ENCODE measurements around the gene CHERP.

CHERP gene

GRCh38 chr19:16532440-16533234 is 9.6 kb downstream of the CHERP start:
- Mint-ChIP-seq H3K36me3 (peaks cover 10% of the 10 kb centered on the region), H3K27ac (no peak overlapping the region), H3K4me3 (no peak overlapping the region), H3K27me3 (no peaks in the 10 kb centered on the region), H3K4me1 (peaks cover 6% of the 10 kb centered on the region), H3K9me3 (no peaks in the 10 kb centered on the region)

DNA sequence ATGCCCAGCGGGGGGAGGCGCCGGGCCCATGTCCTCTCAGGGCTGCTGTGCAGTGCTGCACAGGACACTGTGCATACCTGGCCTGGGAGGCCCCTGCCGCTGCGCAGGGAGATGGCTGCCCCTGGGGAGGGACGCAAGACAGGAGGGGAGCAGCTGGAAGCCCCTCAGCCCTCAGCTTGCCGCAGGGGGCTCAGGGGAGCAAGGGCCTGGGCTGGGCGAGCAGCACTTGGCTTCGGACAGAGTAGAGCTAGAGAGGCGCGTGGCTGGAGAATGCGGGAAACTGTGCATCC is 10.9 kb downstream of the CHERP start:
- H3K27me3 Mint-ChIP-seq: no peaks in the 10 kb centered on the region
- no peaks in the 10 kb centered on the region for H3K4me1 Mint-ChIP-seq
- H3K9me3 Mint-ChIP-seq: no peaks in the 10 kb centered on the region
- H3K27ac Mint-ChIP-seq: no peak overlapping the region
- H3K36me3 Mint-ChIP-seq: peaks cover 8% of the 10 kb centered on the region
- no peak overlapping the region for H3K4me3 Mint-ChIP-seq

GRCh38 chr19:16530540-16531379 is 11.5 kb downstream of the CHERP start:
- no peak overlapping the region for H3K27ac Mint-ChIP-seq

GRCh38 chr19:16529466-16530144 is 12.6 kb downstream of the CHERP start:
- Mint-ChIP-seq H3K27ac (no peak overlapping the region), H3K27me3 (no peaks in the 10 kb centered on the region), H3K4me3 (no peak overlapping the region), H3K36me3 (peaks cover 8% of the 10 kb centered on the region), H3K4me1 (no peaks in the 10 kb centered on the region), H3K9me3 (no peaks in the 10 kb centered on the region)

More at GRCh38 chr19:16530540-16531379, 11.5 kb downstream of the CHERP start:
- no peak overlapping the region for H3K4me3 Mint-ChIP-seq
- peaks cover 8% of the 10 kb centered on the region for H3K36me3 Mint-ChIP-seq
- no peaks in the 10 kb centered on the region for H3K9me3 Mint-ChIP-seq
- no peaks in the 10 kb centered on the region for H3K27me3 Mint-ChIP-seq
- no peaks in the 10 kb centered on the region for H3K4me1 Mint-ChIP-seq

- Mint-ChIP-seq H3K9me3 (no peaks in the 10 kb centered on the region), H3K4me3 (no peak overlapping the region), H3K4me1 (no peaks in the 10 kb centered on the region), H3K36me3 (peaks cover 9% of the 10 kb centered on the region), H3K27ac (no peak overlapping the region), H3K27me3 (no peaks in the 10 kb centered on the region)
Measured at GRCh38 chr19:16527971-16528521, 14.2 kb downstream of the CHERP start.

- no peaks in the 10 kb centered on the region for H3K9me3 Mint-ChIP-seq
- no peak overlapping the region for H3K27ac Mint-ChIP-seq
- no peaks in the 10 kb centered on the region for H3K4me1 Mint-ChIP-seq
- peaks cover 9% of the 10 kb centered on the region for H3K36me3 Mint-ChIP-seq
- no peaks in the 10 kb centered on the region for H3K27me3 Mint-ChIP-seq
- H3K4me3 Mint-ChIP-seq: no peak overlapping the region
Measured at GRCh38 chr19:16527334-16527935, 14.8 kb downstream of the CHERP start.

DNA sequence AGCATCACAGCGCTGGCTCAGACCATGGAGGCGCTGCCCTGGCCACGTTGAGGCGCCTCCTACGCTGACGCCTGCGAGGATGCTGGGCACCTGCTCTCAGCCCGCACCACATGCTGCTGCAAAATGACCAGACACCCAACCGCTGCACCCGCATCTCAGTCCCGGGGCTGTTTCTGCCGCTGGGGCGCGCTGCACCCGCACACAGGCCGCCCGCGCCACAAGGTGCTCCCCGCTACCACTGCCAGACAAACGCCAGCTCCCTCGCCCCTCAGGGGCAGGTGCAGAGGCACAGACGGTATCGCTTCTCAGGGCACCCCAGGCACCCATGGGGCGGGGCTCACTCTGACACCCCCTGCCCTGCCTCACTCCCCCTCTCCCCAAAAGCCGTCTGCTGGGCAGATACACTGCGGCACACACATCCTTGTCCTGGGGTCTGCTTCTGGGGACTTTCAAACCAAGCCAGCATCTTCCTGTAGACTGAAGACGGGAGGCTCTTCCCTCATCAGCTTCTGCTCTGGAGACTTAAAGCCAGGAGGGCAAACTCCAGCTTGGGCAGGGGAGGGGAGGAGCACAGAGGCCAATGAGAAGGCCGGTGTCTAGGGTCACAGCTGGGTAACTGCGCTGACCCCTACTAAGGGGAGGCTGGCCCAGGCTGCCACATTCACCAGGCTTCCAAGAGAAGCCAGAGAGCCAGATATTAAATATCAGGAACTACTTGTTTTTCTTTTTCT is 16.3 kb downstream of the CHERP start:
- no peaks in the 10 kb centered on the region for H3K9me3 Mint-ChIP-seq
- no peaks in the 10 kb centered on the region for H3K4me1 Mint-ChIP-seq
- H3K27me3 Mint-ChIP-seq: no peaks in the 10 kb centered on the region
- no peak overlapping the region for H3K4me3 Mint-ChIP-seq
- H3K27ac Mint-ChIP-seq: peak overlapping the region; percentile 55
- peaks cover 9% of the 10 kb centered on the region for H3K36me3 Mint-ChIP-seq

- no peaks in the 10 kb centered on the region for H3K9me3 Mint-ChIP-seq
- H3K4me3 Mint-ChIP-seq: no peak overlapping the region
- H3K27ac Mint-ChIP-seq: no peak overlapping the region
- H3K27me3 Mint-ChIP-seq: no peaks in the 10 kb centered on the region
- H3K36me3 Mint-ChIP-seq: peaks cover 9% of the 10 kb centered on the region
- H3K4me1 Mint-ChIP-seq: no peaks in the 10 kb centered on the region
Measured at GRCh38 chr19:16524991-16525734, 17.1 kb downstream of the CHERP start.

- H3K27ac Mint-ChIP-seq: peak overlapping the region; percentile 46
- no peak overlapping the region for H3K4me3 Mint-ChIP-seq
- no peaks in the 10 kb centered on the region for H3K27me3 Mint-ChIP-seq
- peaks cover 12% of the 10 kb centered on the region for H3K36me3 Mint-ChIP-seq
- H3K4me1 Mint-ChIP-seq: no peaks in the 10 kb centered on the region
- H3K9me3 Mint-ChIP-seq: no peaks in the 10 kb centered on the region
Measured at GRCh38 chr19:16522559-16523377, 19.5 kb downstream of the CHERP start.

GRCh38 chr19:16521715-16522289 is 20.4 kb downstream of the CHERP start:
- Mint-ChIP-seq H3K4me3 (no peak overlapping the region), H3K27ac (no peak overlapping the region), H3K4me1 (no peaks in the 10 kb centered on the region), H3K36me3 (peaks cover 10% of the 10 kb centered on the region), H3K27me3 (no peaks in the 10 kb centered on the region), H3K9me3 (no peaks in the 10 kb centered on the region)

GRCh38 chr19:16520986-16521624 is 21.1 kb downstream of the CHERP start:
- H3K9me3 Mint-ChIP-seq: no peaks in the 10 kb centered on the region
- no peak overlapping the region for H3K4me3 Mint-ChIP-seq
- H3K36me3 Mint-ChIP-seq: peaks cover 10% of the 10 kb centered on the region
- H3K27me3 Mint-ChIP-seq: no peaks in the 10 kb centered on the region
- H3K4me1 Mint-ChIP-seq: no peaks in the 10 kb centered on the region
- no peak overlapping the region for H3K27ac Mint-ChIP-seq

DNA sequence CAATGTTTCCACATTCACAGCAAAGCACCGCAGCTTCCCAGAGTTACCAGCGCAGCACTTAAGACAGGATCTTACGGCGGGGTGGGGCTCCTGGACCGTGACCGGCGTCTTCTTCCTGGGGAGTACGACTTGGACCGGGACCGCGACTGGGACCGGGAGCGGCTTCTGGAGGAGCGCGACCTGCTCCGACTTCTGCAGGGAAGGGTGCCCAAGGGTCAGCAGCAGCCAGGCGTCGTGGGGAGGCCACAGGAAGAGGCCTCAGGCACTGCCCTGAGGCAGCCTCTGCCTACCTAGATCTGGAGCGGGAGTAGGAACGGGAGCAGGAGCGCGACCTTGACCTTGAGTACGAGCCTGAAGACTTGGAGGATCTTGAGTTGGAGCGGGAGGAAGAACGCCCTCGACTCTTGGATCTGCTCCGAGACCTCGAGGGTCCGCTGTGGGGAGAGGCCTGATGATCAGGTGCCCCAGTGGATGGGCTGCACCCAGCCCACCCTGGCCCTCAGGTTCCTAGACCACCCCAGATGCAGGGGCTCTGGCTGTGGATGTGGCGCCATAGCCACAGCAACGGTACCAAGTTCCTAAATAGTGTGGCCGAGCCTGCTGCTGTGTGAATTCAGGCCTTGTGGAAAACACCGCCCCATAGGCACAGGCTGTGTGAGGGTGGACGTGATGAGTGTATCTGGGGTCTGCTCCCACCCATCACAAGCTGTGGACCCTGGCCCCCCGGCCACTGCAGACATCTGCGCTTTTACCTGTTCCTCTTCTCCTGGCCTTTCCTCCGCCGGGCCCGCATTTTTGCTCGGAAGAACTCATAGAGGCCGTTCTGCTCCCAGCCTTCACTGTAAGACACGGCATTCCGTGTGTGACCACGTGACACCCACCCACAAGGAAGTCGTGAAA is 21.9 kb downstream of the CHERP start:
- peaks cover 10% of the 10 kb centered on the region for H3K36me3 Mint-ChIP-seq
- no peak overlapping the region for H3K4me3 Mint-ChIP-seq
- H3K9me3 Mint-ChIP-seq: no peaks in the 10 kb centered on the region
- H3K27me3 Mint-ChIP-seq: no peaks in the 10 kb centered on the region
- no peak overlapping the region for H3K27ac Mint-ChIP-seq
- H3K4me1 Mint-ChIP-seq: no peaks in the 10 kb centered on the region
